Measurements from ENCODE around the gene TNXB.

DNA sequence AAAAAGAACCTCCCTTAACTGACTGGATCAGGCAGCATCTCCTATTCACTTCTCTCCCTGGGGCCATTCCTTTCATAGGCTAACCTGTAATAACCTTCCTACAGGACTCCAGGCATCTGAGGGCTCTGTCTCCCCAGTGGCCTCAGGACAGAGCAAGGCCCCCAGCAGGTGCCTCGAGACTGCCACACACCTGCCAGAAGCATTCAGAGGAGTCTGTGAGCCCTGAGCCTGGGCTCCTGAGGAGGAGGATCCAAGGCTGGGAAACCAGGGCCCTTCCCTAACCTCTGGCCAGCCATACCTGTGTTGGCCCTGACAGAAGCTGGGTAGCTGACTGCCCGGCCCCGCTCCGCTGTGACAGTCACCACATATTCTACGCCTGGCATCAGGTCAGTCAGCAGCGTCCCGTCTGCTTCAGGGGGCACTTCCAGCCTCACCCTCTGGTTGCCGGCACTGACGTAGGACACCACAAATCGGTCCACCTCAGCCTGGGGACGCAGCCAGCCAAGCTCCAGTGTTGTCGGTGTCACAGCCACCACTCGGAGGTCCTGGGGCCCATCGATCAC lies 20.6 kb downstream of the TNXB start:
- TF ChIP-seq, protein P1, sequence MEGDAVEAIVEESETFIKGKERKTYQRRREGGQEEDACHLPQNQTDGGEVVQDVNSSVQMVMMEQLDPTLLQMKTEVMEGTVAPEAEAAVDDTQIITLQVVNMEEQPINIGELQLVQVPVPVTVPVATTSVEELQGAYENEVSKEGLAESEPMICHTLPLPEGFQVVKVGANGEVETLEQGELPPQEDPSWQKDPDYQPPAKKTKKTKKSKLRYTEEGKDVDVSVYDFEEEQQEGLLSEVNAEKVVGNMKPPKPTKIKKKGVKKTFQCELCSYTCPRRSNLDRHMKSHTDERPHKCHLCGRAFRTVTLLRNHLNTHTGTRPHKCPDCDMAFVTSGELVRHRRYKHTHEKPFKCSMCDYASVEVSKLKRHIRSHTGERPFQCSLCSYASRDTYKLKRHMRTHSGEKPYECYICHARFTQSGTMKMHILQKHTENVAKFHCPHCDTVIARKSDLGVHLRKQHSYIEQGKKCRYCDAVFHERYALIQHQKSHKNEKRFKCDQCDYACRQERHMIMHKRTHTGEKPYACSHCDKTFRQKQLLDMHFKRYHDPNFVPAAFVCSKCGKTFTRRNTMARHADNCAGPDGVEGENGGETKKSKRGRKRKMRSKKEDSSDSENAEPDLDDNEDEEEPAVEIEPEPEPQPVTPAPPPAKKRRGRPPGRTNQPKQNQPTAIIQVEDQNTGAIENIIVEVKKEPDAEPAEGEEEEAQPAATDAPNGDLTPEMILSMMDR (IDR thresholded peaks at IDR 0.05), result no peak
- TF ChIP-seq RARB (CRISPR knock-in tag; IDR thresholded peaks at IDR 0.05), result no peak
